GM08714 (cell line): Measurements from ENCODE around the gene XYLT1.
"Not testable (repeated sequence)": the region's sequence is repeated elsewhere in the genome, so short reads cannot be mapped to it uniquely, and the experiment has no call there.

Source experiments
- H3K4me3 ChIP-seq: fragments of 200-500 bp; sonication (Bioruptor generic); 2 replicates; pipeline ENCODE4 v1.5.1; 2014; ENCODE audit warnings: mild to moderate bottlenecking, low read length, inconsistent platforms
- ZNF274 ChIP-seq: IDR thresholded peaks from 2 replicates; pipeline ENCODE4 v1.6.1; 2012; ENCODE audit warnings: mild to moderate bottlenecking, low read depth, low read length

Gene XYLT1

GRCh38 chr16:17414916-17415315 lies 55.8 kb downstream of the XYLT1 start:
- no peak for TF ChIP-seq ZNF274
- no peak overlapping the region for H3K4me3 ChIP-seq

GRCh38 chr16:17414421-17414820 lies 56.3 kb downstream of the XYLT1 start:
- TF ChIP-seq ZNF274 = no peak
- H3K4me3 ChIP-seq = no peak overlapping the region

- TF ChIP-seq ZNF274 = no peak
- H3K4me3 ChIP-seq = no peak overlapping the region
These were observed 57.3 kb downstream of the XYLT1 start for GRCh38 chr16:17413508-17413907.

GRCh38 chr16:17412791-17413190 lies 58.0 kb downstream of the XYLT1 start:
- H3K4me3 ChIP-seq = no peak overlapping the region
- no peak for TF ChIP-seq ZNF274

GRCh38 chr16:17412221-17412620 lies 58.5 kb downstream of the XYLT1 start:
- no peak for TF ChIP-seq ZNF274
- H3K4me3 ChIP-seq = no peak overlapping the region

- TF ChIP-seq ZNF274 = no peak
- H3K4me3 ChIP-seq = no peak overlapping the region
These were observed 59.5 kb downstream of the XYLT1 start for GRCh38 chr16:17411263-17411662.

- not testable (repeated sequence) for H3K4me3 ChIP-seq
These were observed 60.4 kb downstream of the XYLT1 start for GRCh38 chr16:17410316-17410715.

GRCh38 chr16:17409894-17410293 lies 60.9 kb downstream of the XYLT1 start:
- no peak overlapping the region for H3K4me3 ChIP-seq
- TF ChIP-seq ZNF274 = no peak

- no peak overlapping the region for H3K4me3 ChIP-seq
- TF ChIP-seq ZNF274 = no peak
These were observed 61.8 kb downstream of the XYLT1 start for GRCh38 chr16:17408955-17409441.

- no peak for TF ChIP-seq ZNF274
- H3K4me3 ChIP-seq = no peak overlapping the region
These were observed 62.5 kb downstream of the XYLT1 start for GRCh38 chr16:17408296-17408695.

- no peak overlapping the region for H3K4me3 ChIP-seq
- no peak for TF ChIP-seq ZNF274
These were observed 63.4 kb downstream of the XYLT1 start for GRCh38 chr16:17407321-17407720.

GRCh38 chr16:17404941-17405689 lies 65.6 kb downstream of the XYLT1 start:
- H3K4me3 ChIP-seq = no peak overlapping the region
- no peak for TF ChIP-seq ZNF274

- no peak for TF ChIP-seq ZNF274
- no peak overlapping the region for H3K4me3 ChIP-seq
These were observed 66.8 kb downstream of the XYLT1 start for GRCh38 chr16:17403859-17404545.

- no peak overlapping the region for H3K4me3 ChIP-seq
- TF ChIP-seq ZNF274 = no peak
These were observed 67.5 kb downstream of the XYLT1 start for GRCh38 chr16:17403156-17403809.

- no peak for TF ChIP-seq ZNF274
- H3K4me3 ChIP-seq = no peak overlapping the region
These were observed 73.3 kb downstream of the XYLT1 start for GRCh38 chr16:17397499-17397891.
